ENCODE results near the gene FDCSP.
"Not testable (repeated sequence)": the region's sequence is repeated elsewhere in the genome, so short reads cannot be mapped to it uniquely, and the experiment has no call there.

The FDCSP gene

DNA sequence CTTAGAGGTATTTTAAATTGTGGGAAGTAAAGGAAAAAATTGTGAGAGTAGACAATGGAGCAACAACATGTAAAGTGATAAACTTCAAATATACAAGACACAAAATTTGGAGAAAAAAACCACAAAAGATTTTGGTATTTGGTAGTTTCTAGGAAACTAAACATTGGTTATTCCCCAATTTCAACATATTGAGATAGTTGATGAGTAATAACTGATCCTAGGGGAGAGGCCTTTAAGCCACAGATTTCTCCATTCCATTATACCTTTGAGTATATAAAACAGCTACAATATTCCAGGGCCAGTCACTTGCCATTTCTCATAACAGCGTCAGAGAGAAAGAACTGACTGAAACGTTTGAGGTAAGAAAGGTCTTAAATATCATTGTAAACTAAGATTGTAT lies at the start of gene FDCSP:
FDCSP (plus strand) TSS at position 301 of the 400 bp plus-strand sequence. CDS start 5,071 bp downstream, outside the sequence.
- no peak for DNase-seq

DNA sequence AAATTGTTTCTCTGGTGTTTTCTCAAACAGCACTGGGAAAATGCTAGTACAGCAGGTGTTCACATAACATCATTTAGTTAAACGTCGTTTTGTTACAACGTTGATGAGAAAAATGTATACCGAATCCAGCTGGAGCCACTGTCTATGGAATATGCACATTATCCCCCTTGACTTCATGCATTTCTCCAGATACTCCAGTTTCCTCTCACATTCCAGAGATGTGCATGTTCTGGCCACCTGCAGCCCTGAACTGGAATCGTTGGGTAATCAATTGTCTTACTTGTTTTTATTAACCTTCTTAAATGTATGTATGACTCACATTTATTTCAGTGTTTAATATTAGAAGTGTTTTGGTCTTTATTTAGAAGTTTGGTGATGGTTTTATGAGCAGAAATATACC lies 48.8 kb upstream of the FDCSP start:
- no peak for DNase-seq

DNA sequence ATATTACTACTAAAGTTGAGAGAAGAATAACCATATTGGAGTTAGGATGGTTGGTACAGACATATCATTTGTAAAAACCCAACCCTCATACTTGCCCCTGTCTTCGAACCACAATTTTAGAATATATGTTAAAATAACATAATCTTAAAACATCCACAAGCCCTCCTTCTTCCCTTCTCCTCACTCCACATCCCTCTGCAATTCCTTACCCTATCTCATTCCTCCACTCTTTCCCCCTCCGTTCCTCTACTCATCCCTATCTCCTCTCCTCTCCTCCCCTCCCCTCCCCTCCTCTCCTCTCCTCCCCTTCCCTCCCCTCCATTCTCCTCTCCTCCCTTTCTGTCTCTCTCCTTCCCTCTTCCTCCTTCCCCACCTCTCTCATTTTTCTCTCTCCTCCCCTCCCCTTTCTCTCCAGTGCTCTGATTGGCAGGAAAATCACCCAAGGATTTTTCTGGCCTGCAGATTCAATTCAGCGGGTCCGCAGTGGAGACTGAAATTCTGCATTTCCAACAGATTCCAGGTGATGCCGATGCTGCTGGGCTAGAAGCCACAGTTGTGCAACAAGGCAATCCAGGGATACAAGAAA lies 47.8 kb upstream of the FDCSP start:
- no peak for DNase-seq

DNA sequence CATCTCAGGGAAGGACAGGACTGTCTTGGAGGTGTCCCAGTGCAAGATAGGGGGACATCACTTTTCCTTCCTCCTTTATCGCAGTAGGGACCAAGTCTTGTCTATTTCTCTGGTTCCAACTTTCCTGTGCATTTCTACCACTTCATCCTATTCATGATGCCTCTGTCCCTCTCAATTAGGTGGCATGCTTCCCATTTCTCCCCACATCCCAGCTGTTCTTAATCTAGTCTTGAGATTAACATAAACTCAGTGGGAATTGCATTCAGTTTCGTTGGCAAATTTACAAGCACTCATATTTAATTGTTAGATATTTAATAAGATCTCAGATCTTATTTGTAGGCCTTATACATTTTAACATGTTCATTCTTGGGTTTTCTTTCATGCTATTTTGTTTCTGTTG lies 46.1 kb upstream of the FDCSP start:
- no peak for DNase-seq

DNA sequence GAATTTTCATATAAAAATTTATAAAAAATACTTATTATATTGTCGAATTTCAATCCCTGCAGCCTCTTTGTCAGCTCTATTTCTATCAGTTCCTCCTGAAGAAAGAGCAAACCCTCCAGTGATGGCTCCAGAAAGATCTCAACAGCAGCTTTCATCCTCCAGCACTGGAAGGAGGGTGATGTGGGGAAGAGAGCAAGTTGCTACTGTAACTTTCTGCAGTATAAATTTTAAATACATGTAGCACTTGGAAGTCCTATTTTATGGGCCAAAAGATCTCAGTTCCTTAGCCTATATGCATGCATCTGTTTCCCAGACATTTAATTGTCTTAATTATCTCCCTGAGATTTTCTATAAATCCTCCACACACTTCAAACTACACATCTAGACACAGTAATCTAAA lies 44.1 kb upstream of the FDCSP start:
- DNase-seq: no peak

DNA sequence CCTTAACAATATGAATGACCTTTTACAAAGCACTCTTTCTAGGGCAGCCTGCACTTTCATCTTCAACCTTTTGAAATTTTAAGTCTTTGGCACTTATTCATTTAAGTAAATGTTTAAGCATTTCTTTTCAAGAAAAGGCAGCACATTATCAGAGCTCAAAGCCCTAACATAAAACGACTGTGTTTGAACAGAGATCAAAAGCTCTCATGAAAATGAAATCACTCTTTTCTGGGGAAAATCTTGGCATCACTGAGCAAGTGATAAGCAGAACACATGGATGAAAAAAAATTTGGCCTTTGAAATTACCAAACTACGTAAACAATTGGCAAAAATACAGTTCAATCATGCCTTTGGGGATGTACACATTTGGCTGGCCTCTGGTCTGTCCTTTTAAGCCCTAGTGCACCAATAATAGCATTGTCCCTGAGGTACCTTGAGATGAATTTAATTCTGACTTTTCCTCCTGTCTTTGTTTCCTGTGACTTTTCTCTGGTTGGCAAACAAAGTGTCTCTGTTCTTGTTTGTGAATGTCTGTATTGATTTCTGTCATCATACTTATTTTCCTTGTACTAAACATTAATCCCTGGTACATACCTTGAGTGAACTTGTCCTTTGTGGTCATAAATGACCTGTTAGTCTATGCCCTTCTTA lies 43.3 kb upstream of the FDCSP start:
- DNase-seq: no peak

DNA sequence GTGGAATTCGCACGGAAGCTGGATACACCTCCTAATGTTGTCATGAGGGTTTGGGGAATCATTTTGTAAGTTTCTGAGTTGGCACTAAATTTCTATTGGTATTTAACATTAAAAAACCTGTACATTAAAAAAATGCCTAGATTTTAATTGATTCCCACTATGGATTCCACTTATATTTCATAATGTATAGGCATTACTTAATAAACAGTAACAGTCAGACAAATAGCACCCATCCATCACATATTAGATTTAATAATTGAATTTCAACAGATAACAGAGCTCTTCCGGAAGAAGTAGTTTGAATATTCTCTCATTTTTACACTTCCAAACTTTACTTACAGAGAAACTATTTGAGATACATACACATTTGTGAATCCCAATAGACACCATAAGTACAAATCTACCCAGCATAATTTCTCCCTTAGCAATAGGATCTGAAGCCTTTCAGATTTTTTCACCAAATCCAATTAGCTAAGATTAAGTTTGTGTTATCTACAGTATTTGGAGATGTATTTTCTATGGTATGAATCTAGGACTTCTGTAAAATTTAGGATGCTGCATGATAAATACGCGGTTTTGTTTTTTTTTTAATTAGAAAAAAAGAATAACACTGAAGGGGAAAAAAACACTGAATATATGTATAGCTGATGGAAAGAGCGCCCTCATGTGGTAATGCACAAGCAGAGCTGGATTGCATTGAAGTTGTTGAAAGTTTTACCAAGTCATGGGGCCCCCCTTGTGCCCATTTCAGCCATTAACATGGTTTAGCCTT lies 42.6 kb upstream of the FDCSP start:
- DNase-seq: no peak

DNA sequence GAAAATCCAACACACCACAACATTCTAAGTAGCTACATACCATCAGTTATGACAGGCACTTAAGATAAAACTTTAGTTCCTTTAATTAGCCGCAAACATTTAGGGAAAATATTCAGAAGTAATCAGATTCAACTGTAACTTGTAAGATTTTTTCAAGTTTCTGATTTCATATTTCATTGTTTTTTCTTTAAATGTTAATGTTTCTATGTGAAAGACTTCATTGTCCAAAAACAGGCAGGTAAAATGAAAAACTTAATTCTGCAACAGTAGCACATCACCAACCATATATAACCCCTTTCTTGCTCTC lies 42.0 kb upstream of the FDCSP start:
- no peak for DNase-seq

DNA sequence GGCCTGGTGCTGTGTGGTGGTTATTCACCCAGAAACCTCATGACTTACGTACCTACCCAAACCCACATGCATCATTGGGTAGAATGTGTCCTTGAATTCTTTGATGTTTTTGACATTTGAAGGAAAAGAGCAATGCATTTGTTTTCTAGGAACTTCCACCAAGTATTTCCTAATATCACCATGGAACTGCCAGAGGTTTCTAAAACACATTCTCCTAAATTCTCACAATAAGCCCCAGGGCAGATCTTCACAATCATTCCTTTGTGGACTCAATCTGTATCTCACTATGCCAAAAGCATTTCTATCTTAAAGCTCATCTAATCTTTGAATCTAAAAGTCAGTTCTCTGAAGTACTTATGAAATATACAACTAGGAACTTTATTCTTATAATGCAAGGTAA lies 38.7 kb upstream of the FDCSP start:
- no peak for DNase-seq

DNA sequence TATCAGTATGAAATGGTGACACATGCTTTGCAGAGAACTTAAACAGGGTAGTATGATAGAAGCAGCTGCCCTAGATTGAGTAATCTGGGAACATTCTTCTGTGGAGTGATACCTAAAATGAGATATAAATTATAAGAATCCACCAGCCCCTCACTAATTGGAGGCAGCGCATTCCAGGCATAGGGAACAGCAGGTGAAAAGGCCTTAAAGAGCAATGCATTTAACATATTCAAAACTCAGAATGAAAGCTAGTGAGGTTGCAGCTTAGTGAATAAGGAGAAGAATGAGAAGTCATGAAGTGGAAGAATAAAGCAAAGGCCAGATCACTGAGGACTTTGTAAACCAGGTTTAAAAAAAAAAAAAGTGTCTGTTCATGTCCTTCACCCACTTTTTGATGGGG lies 35.3 kb upstream of the FDCSP start:
- no peak for DNase-seq

DNA sequence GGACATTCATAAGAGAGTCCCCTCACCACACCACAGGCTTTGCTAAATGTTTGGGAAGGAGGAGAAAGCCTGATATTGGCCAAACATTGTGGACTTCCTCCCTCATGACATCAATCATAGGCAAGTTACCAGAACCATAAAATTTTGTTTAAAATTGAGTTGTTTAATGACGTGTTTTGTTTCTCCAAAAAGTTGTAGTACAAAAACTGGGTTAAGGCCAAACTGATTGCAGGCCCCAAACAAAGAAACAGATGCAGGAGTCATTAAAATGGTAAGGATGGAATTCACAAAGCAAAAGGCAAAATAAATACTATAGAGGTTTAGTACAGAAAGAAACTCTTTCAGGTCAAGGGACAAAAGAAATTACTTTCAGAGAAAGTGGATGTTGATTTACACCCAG lies 34.3 kb upstream of the FDCSP start:
- no peak for DNase-seq

DNA sequence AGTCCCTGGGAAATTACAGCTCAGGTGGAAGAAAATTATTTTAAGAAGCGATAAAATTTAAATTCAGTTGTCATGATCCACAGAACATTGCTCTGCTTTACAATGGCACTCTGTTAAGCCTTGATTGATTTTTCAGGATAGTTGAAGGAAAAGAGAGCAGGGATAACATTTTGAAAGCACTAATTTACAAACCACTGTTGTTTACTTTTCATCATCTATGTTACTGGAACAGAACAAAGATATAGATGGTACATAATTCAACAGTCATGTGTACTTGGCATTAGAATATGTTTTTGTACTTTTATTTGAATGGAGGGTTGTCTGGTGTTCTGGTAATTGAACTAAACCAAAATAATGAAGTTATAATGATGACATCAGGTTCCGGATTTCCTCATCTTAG lies 33.0 kb upstream of the FDCSP start:
- no peak for DNase-seq

DNA sequence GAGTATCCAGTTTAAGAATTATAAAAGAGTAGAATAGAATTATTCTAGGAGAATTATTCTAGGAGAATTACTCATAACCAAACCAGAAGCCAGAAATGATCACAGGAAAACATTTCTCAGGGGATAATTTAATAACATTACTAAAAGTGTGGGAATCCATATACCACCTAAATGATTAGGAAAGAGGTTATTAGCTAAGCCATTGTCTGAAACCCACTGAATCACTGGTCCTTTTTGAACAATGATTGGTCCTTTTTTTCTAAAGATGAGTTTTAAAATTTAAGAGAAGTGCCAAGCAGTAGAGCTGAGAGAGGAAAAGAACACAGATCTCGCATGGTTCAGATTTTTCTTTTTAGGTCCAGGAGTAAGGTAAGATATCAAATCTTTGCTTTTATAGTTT lies 30.5 kb upstream of the FDCSP start, which contains the start of gene ODAM:
ODAM (plus strand) TSS at position 301 of the 400 bp plus-strand sequence. CDS start 819 bp downstream, outside the sequence.
- DNase-seq: no peak

DNA sequence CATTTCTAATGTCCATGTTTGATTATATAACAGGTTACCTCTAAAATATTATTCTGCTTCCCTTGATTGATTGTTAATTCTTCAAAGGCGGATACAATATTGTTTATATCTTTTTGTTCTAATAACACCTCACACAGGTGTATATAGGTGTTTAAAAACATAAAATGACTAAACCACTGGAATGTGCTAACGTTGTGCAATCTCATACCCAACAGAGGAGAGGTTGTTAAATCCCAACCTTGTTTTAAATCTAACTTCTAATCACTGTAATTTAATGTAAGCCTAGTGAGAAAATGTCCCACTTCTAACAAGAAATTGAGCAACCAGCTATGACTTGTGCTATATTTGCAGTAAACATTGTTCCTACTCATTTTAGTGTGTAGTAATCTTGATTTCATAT lies 29.1 kb upstream of the FDCSP start:
- no peak for DNase-seq

DNA sequence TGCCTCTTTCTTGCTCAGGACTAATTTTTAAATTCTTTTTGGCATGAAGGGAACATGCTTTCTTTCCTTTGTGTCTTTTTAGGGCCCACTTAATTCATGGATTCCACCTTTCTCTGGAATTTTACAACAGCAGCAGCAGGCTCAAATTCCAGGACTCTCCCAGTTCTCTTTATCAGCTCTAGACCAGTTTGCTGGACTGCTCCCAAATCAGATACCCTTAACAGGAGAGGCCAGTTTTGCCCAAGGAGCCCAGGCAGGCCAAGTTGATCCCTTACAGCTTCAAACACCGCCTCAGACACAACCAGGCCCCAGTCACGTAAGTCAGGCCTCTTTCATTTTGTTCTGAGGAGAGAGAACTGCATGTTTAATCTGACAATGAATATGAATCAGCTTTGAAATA lies 28.1 kb upstream of the FDCSP start:
- no peak for DNase-seq

DNA sequence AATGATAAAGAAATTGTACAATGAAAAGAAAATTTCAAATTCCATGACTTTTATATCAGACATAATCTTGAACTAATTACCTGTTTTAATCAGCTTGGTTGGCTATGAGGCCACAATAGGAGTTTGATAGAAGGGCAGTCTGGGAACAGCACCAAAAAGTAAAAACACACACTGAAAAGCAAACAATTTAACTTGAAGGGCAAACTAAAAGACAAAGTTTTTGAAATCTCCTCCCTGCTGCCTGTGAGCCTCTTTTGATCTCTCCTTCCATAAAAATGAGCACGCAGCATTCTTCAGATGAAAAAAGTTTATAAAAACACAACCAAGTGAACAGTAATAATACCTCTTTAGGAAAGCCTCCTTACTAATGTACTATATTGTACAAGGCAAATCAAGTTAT lies 22.3 kb upstream of the FDCSP start:
- DNase-seq: no peak

DNA sequence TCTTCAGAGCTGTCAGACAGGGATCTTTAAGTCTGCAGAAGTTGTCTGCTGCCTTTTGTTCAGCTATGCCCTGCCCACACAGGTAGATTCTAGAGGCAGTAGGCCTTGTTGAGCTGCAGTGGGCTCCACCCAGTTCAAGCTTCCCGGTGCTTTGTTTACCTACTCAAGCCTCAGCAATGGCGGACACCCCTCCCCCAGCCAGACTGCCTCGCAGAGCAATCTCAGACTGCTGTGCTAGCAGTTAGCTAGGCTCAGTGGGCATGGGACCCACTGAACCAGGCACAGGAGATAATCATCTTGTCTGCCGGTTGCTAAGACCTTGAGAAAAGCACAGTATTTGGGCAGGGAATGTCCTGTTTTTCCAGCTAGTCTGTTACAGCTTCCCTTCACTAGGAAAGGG lies 13.2 kb upstream of the FDCSP start:
- not testable (repeated sequence) for DNase-seq

DNA sequence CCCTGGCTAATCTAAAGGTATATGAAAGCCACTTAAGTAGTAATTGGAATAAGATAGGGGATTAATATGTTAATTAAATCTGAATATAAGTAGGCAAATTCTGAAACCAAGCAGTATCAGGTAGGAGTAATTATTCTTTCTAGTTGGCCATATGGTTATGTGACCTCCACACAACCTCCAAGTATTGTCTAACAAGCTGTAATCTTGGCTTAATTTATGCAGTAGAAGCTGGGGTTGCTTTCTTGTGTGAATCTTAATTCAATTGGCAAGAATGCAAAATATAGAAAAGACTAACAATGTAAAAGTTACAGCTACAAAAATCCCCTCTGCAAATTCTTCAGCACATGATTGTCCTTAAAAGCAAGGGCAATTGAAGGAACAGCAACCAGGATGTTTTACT lies 9.8 kb upstream of the FDCSP start:
- not testable (repeated sequence) for DNase-seq

DNA sequence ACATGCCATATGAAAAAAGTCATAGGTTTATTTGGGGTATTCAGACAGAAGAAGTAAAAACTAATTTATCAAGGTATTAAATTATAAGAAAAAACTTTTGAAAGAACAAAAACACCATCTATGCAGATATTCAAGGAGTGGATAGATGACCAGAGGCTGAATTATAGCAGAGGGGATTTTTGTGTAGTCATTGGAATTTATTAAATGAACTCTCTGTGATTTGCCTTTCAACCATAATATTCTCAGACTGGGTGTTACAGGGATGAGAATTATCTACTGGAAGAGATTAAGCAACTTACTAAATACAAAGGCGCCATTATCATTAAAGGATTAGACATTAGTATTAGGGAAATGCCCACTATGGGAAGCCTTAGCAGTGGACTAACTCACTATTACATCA lies 9.4 kb upstream of the FDCSP start:
- DNase-seq: not testable (repeated sequence)

DNA sequence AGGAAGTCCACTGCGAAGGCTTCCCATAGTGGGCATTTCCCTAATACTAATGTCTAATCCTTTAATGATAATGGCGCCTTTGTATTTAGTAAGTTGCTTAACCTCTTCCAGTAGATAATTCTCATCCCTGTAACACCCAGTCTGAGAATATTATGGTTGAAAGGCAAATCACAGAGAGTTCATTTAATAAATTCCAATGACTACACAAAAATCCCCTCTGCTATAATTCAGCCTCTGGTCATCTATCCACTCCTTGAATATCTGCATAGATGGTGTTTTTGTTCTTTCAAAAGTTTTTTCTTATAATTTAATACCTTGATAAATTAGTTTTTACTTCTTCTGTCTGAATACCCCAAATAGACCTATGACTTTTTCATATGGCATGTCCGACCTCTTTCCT lies 4.5 kb upstream of the FDCSP start:
- not testable (repeated sequence) for DNase-seq

DNA sequence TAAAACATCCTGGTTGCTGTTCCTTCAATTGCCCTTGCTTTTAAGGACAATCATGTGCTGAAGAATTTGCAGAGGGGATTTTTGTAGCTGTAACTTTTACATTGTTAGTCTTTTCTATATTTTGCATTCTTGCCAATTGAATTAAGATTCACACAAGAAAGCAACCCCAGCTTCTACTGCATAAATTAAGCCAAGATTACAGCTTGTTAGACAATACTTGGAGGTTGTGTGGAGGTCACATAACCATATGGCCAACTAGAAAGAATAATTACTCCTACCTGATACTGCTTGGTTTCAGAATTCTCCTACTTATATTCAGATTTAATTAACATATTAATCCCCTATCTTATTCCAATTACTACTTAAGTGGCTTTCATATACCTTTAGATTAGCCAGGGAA lies 4.1 kb upstream of the FDCSP start:
- DNase-seq: not testable (repeated sequence)

DNA sequence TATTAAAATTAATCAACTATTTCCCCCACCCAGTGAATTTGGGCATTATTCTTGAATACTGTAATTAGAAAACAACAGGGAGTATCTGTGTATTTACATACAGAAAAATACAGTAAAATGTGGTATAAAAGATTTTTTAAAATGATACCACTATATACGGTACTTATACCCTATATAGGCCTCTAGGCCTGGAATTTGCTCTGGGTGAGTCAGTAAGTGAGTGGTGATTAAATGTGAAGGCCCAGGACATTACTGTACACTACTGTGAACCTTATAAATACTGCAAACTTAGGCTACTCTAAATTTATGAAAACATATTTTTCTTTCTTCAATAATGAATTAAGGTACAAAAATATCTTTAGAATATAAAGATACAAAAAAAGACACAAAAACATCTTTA lies 10.2 kb downstream of the FDCSP start:
- no peak for DNase-seq

DNA sequence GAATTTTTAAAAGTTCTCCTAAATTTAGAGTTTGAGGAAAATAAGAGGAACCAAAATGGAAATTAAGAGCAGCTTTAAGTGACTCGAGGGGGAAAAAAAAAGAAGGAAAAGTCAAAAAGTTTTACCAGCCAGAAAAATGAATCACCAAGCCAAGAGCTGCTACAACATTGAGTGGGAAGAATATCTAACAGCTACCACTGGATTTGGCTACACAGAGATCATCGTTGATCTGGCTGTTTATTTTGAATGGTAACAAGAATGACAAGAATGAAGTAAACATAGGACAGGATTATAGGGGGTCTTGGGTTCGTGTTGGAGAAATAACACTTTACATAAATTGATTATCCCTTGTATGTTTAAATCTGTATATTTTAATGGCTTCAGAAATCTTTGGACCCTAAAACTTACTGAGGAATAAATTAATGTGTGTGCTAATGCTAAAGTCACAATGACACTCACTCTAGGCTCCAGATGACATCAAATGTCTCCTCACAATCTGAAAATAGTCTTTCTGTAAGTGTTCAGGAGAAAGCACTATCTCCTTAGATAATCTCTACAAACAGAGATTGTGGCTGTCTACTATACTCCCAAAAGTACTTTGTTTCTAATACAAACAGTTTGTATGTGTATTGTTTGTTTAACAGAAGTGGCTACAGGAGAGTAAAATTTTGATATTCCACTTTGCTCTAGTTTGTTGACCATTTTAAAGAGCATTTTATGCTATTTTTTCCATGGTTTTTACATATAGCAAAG lies 13.4 kb downstream of the FDCSP start:
- no peak for DNase-seq
